HEK293 (cell line): ENCODE data around the gene RTCB.
A peak's percentile ranks its signal among the peaks of the same experiment; 100 is the strongest.

ENCODE experiments used
- CTCF ChIA-PET: fragments of 350-600 bp; formaldehyde crosslinking; extraction: SDS; loops from one replicate; lab custom pipeline; 2021; ENCODE audit warnings: antibody characterized with exemption; lab: Yijun Ruan, JAX
- POLR2A ChIA-PET: fragments of 300-600 bp; formaldehyde crosslinking; extraction: SDS; loops from one replicate; lab custom pipeline; 2020; ENCODE audit warnings: antibody characterized with exemption, inconsistent platforms; lab: Yijun Ruan, JAX
- H3K27ac ChIP-seq: fragments of 200-500 bp; sonication (Bioruptor generic); 2 replicates; pipeline ENCODE4 v1.5.1; 2014; ENCODE audit warnings: low read depth, low read length, control low read depth, inconsistent platforms; ENCODE audit errors: extremely low read depth
- H3K36me3 ChIP-seq, 2 experiments: fragments of 200-500 bp in 1 of 2; sonication (Bioruptor generic) in 1 of 2; 1 replicate in 1 of 2; 2 replicates in 1 of 2; pipeline ENCODE4 v1.5.1; 2014 to 2017; ENCODE audit warnings: inconsistent platforms in 2 of 2, low read length in 2 of 2; ENCODE audit not compliant: control insufficient read depth in 2 of 2, insufficient read depth in 1 of 2
- H3K4me1 ChIP-seq: fragments of 200-500 bp; sonication (Bioruptor generic); 2 replicates; pipeline ENCODE4 v1.5.1; 2014; ENCODE audit warnings: mild to moderate bottlenecking, low read length, inconsistent platforms; ENCODE audit not compliant: control insufficient read depth, insufficient read depth
- H3K4me3 ChIP-seq: 2 replicates; pipeline ENCODE4 v1.5.1; 2011; ENCODE audit warnings: low read depth, mild to moderate bottlenecking, control low read depth, low read length, moderate library complexity
- H3K9me3 ChIP-seq: fragments of 200-500 bp; sonication (Bioruptor generic); 2 replicates; pipeline ENCODE4 v1.5.1; 2014; ENCODE audit warnings: low read depth, low read length, inconsistent platforms; ENCODE audit not compliant: control insufficient read depth, insufficient read depth
- CTCF ChIP-seq: fragments of 450-650 bp; formaldehyde crosslinking; IDR thresholded peaks from 2 replicates; pipeline ENCODE4 v1.5.1; 2016; ENCODE audit warnings: missing biosample characterization, missing genetic modification characterization
- GFI1B ChIP-seq: fragments of 450-650 bp; formaldehyde crosslinking; IDR thresholded peaks from 2 replicates; pipeline ENCODE4 v1.5.1; 2016; ENCODE audit warnings: missing biosample characterization, missing genetic modification characterization
- KLF1 ChIP-seq: fragments of 450-650 bp; formaldehyde crosslinking; IDR thresholded peaks from 2 replicates; pipeline ENCODE4 v1.5.1; 2016; ENCODE audit warnings: missing biosample characterization, missing genetic modification characterization
- ZBTB11 ChIP-seq: fragments of 450-650 bp; formaldehyde crosslinking; conservative IDR thresholded peaks from 2 replicates; pipeline ENCODE4 v1.5.1; 2016; ENCODE audit warnings: low read depth, missing biosample characterization, missing genetic modification characterization
- ZNF248 ChIP-seq: fragments of 450-650 bp; formaldehyde crosslinking; IDR thresholded peaks from 2 replicates; pipeline ENCODE4 v1.5.1; 2017; ENCODE audit warnings: missing biosample characterization, missing genetic modification characterization
- ZNF362 ChIP-seq: fragments of 450-650 bp; formaldehyde crosslinking; IDR thresholded peaks from 2 replicates; pipeline ENCODE4 v1.5.1; 2016; ENCODE audit warnings: missing biosample characterization, missing genetic modification characterization
- ZNF501 ChIP-seq: fragments of 450-650 bp; formaldehyde crosslinking; IDR thresholded peaks from 2 replicates; pipeline ENCODE4 v1.5.1; 2016; ENCODE audit warnings: missing biosample characterization, missing genetic modification characterization
- ZNF629 ChIP-seq: fragments of 450-650 bp; formaldehyde crosslinking; IDR thresholded peaks from 2 replicates; pipeline ENCODE4 v1.5.1; 2017; ENCODE audit warnings: missing biosample characterization, missing genetic modification characterization
- ZNF639 ChIP-seq: fragments of 450-650 bp; formaldehyde crosslinking; IDR thresholded peaks from 2 replicates; pipeline ENCODE4 v1.5.1; 2016; ENCODE audit warnings: missing biosample characterization, missing genetic modification characterization

The RTCB gene

GRCh38 chr22:32414191-32414590, 2.1 kb upstream of the RTCB start:
- Histone ChIP-seq H3K27ac (no peak overlapping the region), H3K36me3 (peaks cover 6 to 12% of the 10 kb centered on the region in 2 experiments), H3K9me3 (no peaks in the 10 kb centered on the region), H3K4me1 (no peaks in the 10 kb centered on the region; the same call in 1 of the 2 replicates), H3K4me3 (no peak overlapping the region)
- no peak for TF ChIP-seq ZNF501 (tag by site-specific recombination)
- ChIA-PET CTCF (interaction anchor here (0.7 to 3.5 kb wide), 3 partner anchors 9 to 1484 kb away, joined by 3 to 19 read pairs (median 4); no protein-coding TSS in a partner anchor), POLR2A (no interaction called here)

GRCh38 chr22:32413719-32414118, 1.7 kb upstream of the RTCB start:
- no peaks in the 10 kb centered on the region; the same call in 1 of the 2 replicates for H3K4me1 ChIP-seq
- TF ChIP-seq GFI1B (tag by site-specific recombination) (no peak), CTCF (tag by site-specific recombination) (peak; percentile 26; the same call in 1 of the 2 replicates)
- TF ChIP-seq, all 188 proteins: peak for 1
- H3K9me3 ChIP-seq, result no peaks in the 10 kb centered on the region
- peaks cover 9 to 13% of the 10 kb centered on the region in 2 experiments for H3K36me3 ChIP-seq
- H3K27ac ChIP-seq, result no peak overlapping the region
- POLR2A ChIA-PET, result no interaction called here
- H3K4me3 ChIP-seq, result no peak overlapping the region
- CTCF ChIA-PET, result interaction anchor here (0.7 to 3.5 kb wide), 4 partner anchors 9 to 1484 kb away, joined by 3 to 19 read pairs (median 4); no protein-coding TSS in a partner anchor

- peak overlapping the region; percentile 89 for H3K4me3 ChIP-seq
- H3K4me1 ChIP-seq, result no peaks in the 10 kb centered on the region; the same call in 1 of the 2 replicates
- H3K9me3 ChIP-seq, result no peaks in the 10 kb centered on the region
- H3K27ac ChIP-seq, result peak overlapping the region; percentile 40; the same call in 1 of the 2 replicates
- ChIA-PET POLR2A (interaction anchor here (1.3 to 2.4 kb wide), 2 partner anchors 53 to 64 kb away, joined by 3 to 12 read pairs; partner anchors contain the start of genes BPIFC and FBXO7), CTCF (interaction anchor here (0.5 to 3.5 kb wide), 13 partner anchors 12 to 590 kb away, joined by 3 to 19 read pairs (median 4); partner anchors contain the start of gene BPIFC)
- H3K36me3 ChIP-seq, result peaks cover 32 to 33% of the 10 kb centered on the region in 2 experiments
- no peak for TF ChIP-seq ZBTB11 (tag by site-specific recombination)
- 0 out of 2 replicates have a peak, but pooled peaks have one; percentile 0 for TF ChIP-seq ZNF639 (tag by site-specific recombination)
- no peak for TF ChIP-seq ZNF248
- no peak for TF ChIP-seq ZNF362 (tag by site-specific recombination)
- no peak for TF ChIP-seq ZNF629 (tag by site-specific recombination)
- no peak for TF ChIP-seq KLF1 (tag by site-specific recombination)
Measured at GRCh38 chr22:32411402-32411801, 645 bp downstream of the RTCB start.
